HepG2 (cell line): Measurements from ENCODE around the gene KIAA0319L. TPM values are rescaled to one million over a fixed set of nuclear protein-coding genes. Genes with fewer than 3 reads are reported as not detected.

Experiments
- AGO2 ChIP-seq: fragments of 200-400 bp; formaldehyde crosslinking; optimal IDR thresholded peaks from 2 replicates; pipeline ENCODE3; 2017; ENCODE audit warnings: mild to moderate bottlenecking, low read depth, low read length, moderate library complexity
- BORCS8-MEF2B ChIP-seq: sonication (generic); formaldehyde crosslinking; IDR thresholded peaks from 2 replicates; pipeline ENCODE4 v1.8.0; 2022; ENCODE audit warnings: mild to moderate bottlenecking, missing genetic modification reagents
- E2F5 ChIP-seq: sonication (generic); formaldehyde crosslinking; conservative IDR thresholded peaks from 2 replicates; pipeline ENCODE4 v1.4.0; 2020; ENCODE audit warnings: missing genetic modification reagents
- HNRNPL ChIP-seq: fragments of 200-400 bp; formaldehyde crosslinking; IDR thresholded peaks from 2 replicates; pipeline ENCODE4 v1.6.1; 2017; ENCODE audit warnings: mild to moderate bottlenecking, low read depth, low read length
- NBN ChIP-seq: fragments of 450-650 bp; conservative IDR thresholded peaks from 2 replicates; pipeline ENCODE4 v1.6.1; 2017
- SRSF4 ChIP-seq: fragments of 200-400 bp; formaldehyde crosslinking; IDR thresholded peaks from one replicate; pipeline ENCODE4 v1.6.1; 2018; ENCODE audit warnings: mild to moderate bottlenecking, low read depth, low read length, moderate library complexity; ENCODE audit not compliant: poor library complexity, severe bottlenecking
- TEF ChIP-seq: sonication (generic); formaldehyde crosslinking; IDR thresholded peaks from 2 replicates; pipeline ENCODE4 v1.5.0; 2020; ENCODE audit warnings: missing genetic modification reagents
- TFDP2 ChIP-seq: sonication (generic); formaldehyde crosslinking; IDR thresholded peaks from 2 replicates; pipeline ENCODE4 v1.4.0; 2020; ENCODE audit warnings: missing genetic modification reagents
- ZBTB2 ChIP-seq: sonication (generic); formaldehyde crosslinking; IDR thresholded peaks from 2 replicates; pipeline ENCODE4 v1.8.0; 2022; ENCODE audit warnings: low read depth, missing genetic modification reagents
- ZBTB44 ChIP-seq: sonication (generic); formaldehyde crosslinking; IDR thresholded peaks from 2 replicates; pipeline ENCODE4 v1.4.0; 2020; ENCODE audit warnings: missing genetic modification reagents
- ZFP91 ChIP-seq: sonication (generic); formaldehyde crosslinking; IDR thresholded peaks from 2 replicates; pipeline ENCODE4 v1.9.0; 2022; ENCODE audit warnings: missing genetic modification reagents, mild to moderate bottlenecking, borderline replicate concordance
- ZNF205 ChIP-seq: IDR thresholded peaks from 2 replicates; pipeline ENCODE4 v1.6.1; 2018; ENCODE audit warnings: missing biosample characterization, missing genetic modification reagents
- ZNF512 ChIP-seq: sonication (generic); formaldehyde crosslinking; IDR thresholded peaks from 2 replicates; pipeline ENCODE4 v1.4.0; 2020; ENCODE audit warnings: mild to moderate bottlenecking, missing genetic modification reagents
- ZNF543 ChIP-seq: sonication (generic); formaldehyde crosslinking; IDR thresholded peaks from 2 replicates; pipeline ENCODE4 v1.4.0; 2020; ENCODE audit warnings: mild to moderate bottlenecking, missing genetic modification reagents
- ZNF615 ChIP-seq: sonication (generic); formaldehyde crosslinking; IDR thresholded peaks from 2 replicates; pipeline ENCODE4 v1.5.0; 2020; ENCODE audit warnings: mild to moderate bottlenecking, missing genetic modification reagents, borderline replicate concordance
- ZNF768 ChIP-seq: sonication (generic); formaldehyde crosslinking; IDR thresholded peaks from 2 replicates; pipeline ENCODE4 v1.4.0; 2020; ENCODE audit warnings: missing genetic modification reagents
- ZNF784 ChIP-seq: sonication (generic); formaldehyde crosslinking; IDR thresholded peaks from 2 replicates; pipeline ENCODE4 v1.5.1; 2020; ENCODE audit warnings: missing genetic modification reagents, mild to moderate bottlenecking, borderline replicate concordance
- ZSCAN21 ChIP-seq: sonication (generic); formaldehyde crosslinking; IDR thresholded peaks from 2 replicates; pipeline ENCODE4 v1.8.0; 2022; ENCODE audit warnings: mild to moderate bottlenecking, missing genetic modification reagents, moderate library complexity, borderline replicate concordance
- polyA plus RNA-seq, 8 experiments: library from polyadenylated mRNA; depleted of rRNA in 3 of 8; stranded (reverse) in 7 of 8; unstranded in 1 of 8; fragments of >200 nt; fragmentation: Illumina TruSeq in 4 of 8; extraction: Trizol in 4 of 8; gene quantifications; 2 replicates each; pipeline versions ENCODE4 v1.2.1 to v1.2.3, GENCODE V29; 2011 to 2016; ENCODE audit warnings: low read depth in 4 of 8, missing spikeins in 1 of 8, mixed read lengths in 1 of 8; ENCODE audit not compliant: insufficient read depth in 1 of 8
- total RNA-seq, 5 experiments: library from RNA; depleted of rRNA; stranded (reverse); fragments of >200 nt; fragmentation: Illumina TruSeq; extraction: Trizol; gene quantifications; 2 replicates each; pipeline ENCODE4 v1.2.3, GENCODE V29; 2016; ENCODE audit warnings: low read depth in 1 of 5

KIAA0319L gene
- total and polyA plus RNA-seq, 2 of the 13 experiments (the other 11 are each of a cell fraction or from before 2014, with no cell fraction given): 33.4 to 82.6 TPM

- TF ChIP-seq E2F5 (CRISPR knock-in tag) (peak; percentile 55; the same call in 1 of the 2 replicates), ZNF615 (0 out of 2 replicates have a peak, but pooled peaks have one; percentile 93), ZBTB44 (CRISPR knock-in tag) (no peak), ZNF543 (CRISPR knock-in tag) (peak; percentile 73; the same call in 1 of the 2 replicates), ZNF512 (CRISPR knock-in tag) (peak; percentile 58; the same call in 1 of the 2 replicates), ZNF784 (CRISPR knock-in tag) (0 out of 2 replicates have a peak, but pooled peaks have one; percentile 1), BORCS8-MEF2B (CRISPR knock-in tag) (peak; percentile 73; the same call in 1 of the 2 replicates), ZBTB2 (no peak), ZNF205 (CRISPR knock-in tag) (no peak), ZSCAN21 (CRISPR knock-in tag) (0 out of 2 replicates have a peak, but pooled peaks have one; percentile 18), HNRNPL (no peak; the same call in 1 of the 2 replicates), SRSF4 (no peak), ZNF768 (CRISPR knock-in tag) (0 out of 2 replicates have a peak, but pooled peaks have one; percentile 2), NBN (no peak), AGO2 (peak; percentile 93), TFDP2 (peak; percentile 59; the same call in 1 of the 2 replicates), ZFP91 (no peak), TEF (CRISPR knock-in tag) (no peak)
Observed at GRCh38 chr1:35557118-35557610, at the start of gene KIAA0319L (continued).
